ENCODE results near the gene EGR1. TPM values are rescaled to one million over a fixed set of nuclear protein-coding genes. Genes with fewer than 3 reads are reported as not detected.

The EGR1 gene
- total RNA-seq, 1 donor from 2014 or later: 64.4 TPM

GRCh38 chr5:138438724-138439476, 26.4 kb upstream of the EGR1 start, which contains the start of gene REEP2:
TSS of gene REEP2 (plus strand) at chr5:138439057. CDS start at chr5:138439209, 152 bp downstream.
- H3K36me3 Mint-ChIP-seq: peaks cover 19% of the 10 kb centered on the region
- H3K4me1 Mint-ChIP-seq (ENCODE audit: unreplicated experiment): peaks cover 21% of the 10 kb centered on the region
- H3K4me3 Mint-ChIP-seq: peak within 1 kb of the TSS; percentile 90
- DNase-seq (ENCODE audit: extremely low spot score, unreplicated experiment): no peak
- TF ChIP-seq CTCF (conservative IDR thresholded peaks at IDR 0.05): peak; percentile 21
- no peaks in the 10 kb centered on the region for H3K27me3 Mint-ChIP-seq
- H3K27ac Mint-ChIP-seq: peak within 1 kb of the TSS; percentile 82
- no peaks in the 10 kb centered on the region for H3K9me3 Mint-ChIP-seq

DNA sequence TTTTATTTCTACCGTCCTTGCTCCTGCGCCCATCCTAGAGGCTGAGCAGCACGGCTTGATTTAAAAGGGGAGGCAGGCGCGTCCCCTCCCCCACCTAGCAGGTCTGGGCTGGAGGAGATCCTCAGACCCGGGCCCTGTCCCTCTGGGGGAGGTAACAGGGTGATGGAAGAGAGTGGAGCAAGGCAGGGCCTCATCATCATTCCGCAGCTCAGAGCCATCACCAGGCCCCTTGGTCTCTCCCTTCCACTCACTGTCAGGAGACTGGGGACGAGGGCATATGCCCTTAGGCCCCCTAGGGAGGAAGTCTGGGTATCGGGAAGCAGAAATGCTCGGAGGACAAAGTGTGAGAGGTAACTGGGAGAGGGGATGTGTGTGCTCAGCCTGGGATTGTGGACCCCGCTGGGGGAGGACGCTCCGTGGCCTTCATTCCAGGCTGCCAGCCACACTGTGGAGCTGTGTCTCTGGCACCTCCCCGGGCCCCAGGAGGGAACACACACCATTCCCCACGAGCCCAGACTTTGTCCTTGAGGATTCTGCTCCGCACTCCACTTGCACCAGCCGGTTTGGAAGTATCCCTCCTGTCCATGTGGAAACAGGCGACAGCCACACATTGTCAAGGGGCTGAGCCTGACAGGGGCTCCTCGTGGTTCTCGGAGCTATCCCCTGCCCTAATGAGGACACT, 25.7 kb upstream of the EGR1 start:
- H3K9me3 Mint-ChIP-seq: no peaks in the 10 kb centered on the region
- no peak for TF ChIP-seq CTCF (conservative IDR thresholded peaks at IDR 0.05)
- peaks cover 21% of the 10 kb centered on the region for H3K4me1 Mint-ChIP-seq (ENCODE audit: unreplicated experiment)
- peak overlapping the region; percentile 48 for H3K27ac Mint-ChIP-seq
- no peaks in the 10 kb centered on the region for H3K27me3 Mint-ChIP-seq
- H3K36me3 Mint-ChIP-seq: peaks cover 16% of the 10 kb centered on the region
- DNase-seq (ENCODE audit: extremely low spot score, unreplicated experiment): no peak
- peak overlapping the region; percentile 86 for H3K4me3 Mint-ChIP-seq

DNA sequence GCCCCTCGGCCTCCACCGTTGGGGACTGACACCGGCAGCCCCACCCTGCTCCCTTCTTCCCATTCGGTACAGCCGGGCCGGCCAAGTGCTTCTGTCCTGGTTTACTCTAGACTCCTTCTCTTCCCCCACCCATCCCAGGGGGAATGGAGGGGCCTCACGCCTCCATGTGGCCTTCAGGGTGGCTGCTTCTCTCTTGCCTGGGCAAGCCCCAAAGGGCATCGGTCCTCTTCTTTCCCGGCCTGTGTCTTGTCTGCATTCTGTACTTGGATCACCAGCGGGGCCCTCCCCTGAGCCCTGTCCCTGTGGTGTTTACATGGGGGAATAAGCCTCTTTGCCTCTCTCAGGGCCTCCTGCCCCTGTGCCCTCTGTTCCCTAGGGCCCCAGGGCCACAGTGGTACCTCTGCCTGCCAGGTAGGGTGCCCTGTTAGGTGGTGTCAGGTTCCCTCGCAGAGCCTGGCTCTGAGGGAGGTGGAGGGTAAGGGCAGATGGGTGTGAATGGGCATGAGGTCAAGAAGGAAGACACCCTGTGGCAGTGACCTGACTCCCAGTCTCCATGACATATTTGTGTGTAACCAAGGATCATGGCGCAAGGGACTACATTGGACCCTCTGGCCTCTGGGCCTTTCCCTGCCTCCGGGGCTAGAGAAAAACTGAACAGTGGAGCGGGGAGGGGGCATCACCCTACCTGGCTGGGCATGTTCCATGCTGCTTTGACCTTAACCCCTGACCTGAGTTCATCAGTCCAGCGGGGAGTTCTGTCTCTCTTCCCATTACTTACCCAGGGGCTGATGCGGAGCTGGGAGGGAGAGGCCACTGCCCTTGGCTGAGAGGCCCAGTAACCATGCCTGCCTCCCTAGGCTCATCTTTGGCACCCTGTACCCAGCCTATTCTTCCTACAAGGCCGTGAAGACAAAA, 24.9 kb upstream of the EGR1 start:
- DNase-seq (ENCODE audit: extremely low spot score, unreplicated experiment): no peak
- Mint-ChIP-seq H3K36me3 (peaks cover 8% of the 10 kb centered on the region), H3K27ac (no peak overlapping the region), H3K4me3 (peak overlapping the region; percentile 86), H3K27me3 (no peaks in the 10 kb centered on the region), H3K9me3 (no peaks in the 10 kb centered on the region), H3K4me1 (ENCODE audit: unreplicated experiment) (peaks cover 21% of the 10 kb centered on the region)
- TF ChIP-seq CTCF (conservative IDR thresholded peaks at IDR 0.05): no peak

- H3K4me3 Mint-ChIP-seq: no peak overlapping the region
- H3K27me3 Mint-ChIP-seq: no peaks in the 10 kb centered on the region
- no peaks in the 10 kb centered on the region for H3K9me3 Mint-ChIP-seq
- H3K27ac Mint-ChIP-seq: no peak overlapping the region
- no peak for TF ChIP-seq CTCF (conservative IDR thresholded peaks at IDR 0.05)
- peaks cover 7% of the 10 kb centered on the region for H3K36me3 Mint-ChIP-seq
- peaks cover 21% of the 10 kb centered on the region for H3K4me1 Mint-ChIP-seq (ENCODE audit: unreplicated experiment)
- DNase-seq (ENCODE audit: extremely low spot score, unreplicated experiment): no peak
Observed at GRCh38 chr5:138441221-138441620, 24.1 kb upstream of the EGR1 start.

DNA sequence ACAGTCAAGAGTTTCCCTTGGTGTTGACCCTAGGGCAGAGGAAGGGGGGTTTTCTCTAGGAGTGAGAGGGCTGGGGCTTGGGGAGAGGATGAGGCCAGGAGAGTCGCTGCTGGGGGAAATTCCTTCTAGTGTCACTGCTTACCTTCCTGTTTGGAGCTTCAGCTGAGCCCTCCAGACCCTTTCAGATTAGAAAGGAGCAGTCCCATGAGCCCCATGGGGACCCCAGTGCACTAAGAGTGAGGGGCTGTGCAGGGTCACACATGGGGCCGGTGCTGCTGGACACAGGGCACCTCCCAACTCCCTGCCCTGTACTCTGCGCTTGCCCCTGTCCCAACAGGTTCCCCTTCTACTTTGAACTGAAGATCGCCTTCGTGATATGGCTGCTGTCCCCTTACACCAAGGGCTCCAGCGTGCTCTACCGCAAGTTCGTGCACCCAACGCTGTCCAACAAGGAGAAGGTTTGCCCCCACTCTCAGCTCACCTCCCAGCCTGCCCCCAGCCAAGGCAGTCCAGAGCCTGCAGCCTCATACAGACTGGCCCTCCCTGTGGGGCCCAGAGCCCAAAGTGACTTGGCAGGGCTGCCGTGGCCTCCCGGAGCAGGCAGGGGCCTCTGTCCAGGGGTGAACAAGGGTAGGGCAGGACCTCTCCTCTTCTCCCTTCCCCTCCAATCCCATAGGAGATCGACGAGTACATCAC, 21.1 kb upstream of the EGR1 start:
- Mint-ChIP-seq H3K4me3 (no peak overlapping the region), H3K9me3 (no peaks in the 10 kb centered on the region), H3K27ac (no peak overlapping the region), H3K27me3 (no peaks in the 10 kb centered on the region), H3K4me1 (ENCODE audit: unreplicated experiment) (peaks cover 23% of the 10 kb centered on the region), H3K36me3 (no peaks in the 10 kb centered on the region)
- no peak for TF ChIP-seq CTCF (conservative IDR thresholded peaks at IDR 0.05)
- DNase-seq (ENCODE audit: extremely low spot score, unreplicated experiment): no peak
